KMS-11 (cell line): Measurements from ENCODE around the gene POR.
A peak's percentile ranks its signal among the peaks of the same experiment; 100 is the strongest.

Experiments
- H2AFZ ChIP-seq: fragments of 200-600 bp; sonication (generic); 2 replicates; pipeline ENCODE4 v1.6.1; 2016; ENCODE audit warnings: antibody characterized with exemption, mixed run types, low read depth
- H3K27ac ChIP-seq: fragments of 200-600 bp; sonication (generic); 2 replicates; pipeline ENCODE4 v1.6.1; 2016; ENCODE audit warnings: mild to moderate bottlenecking, mixed run types
- H3K27me3 ChIP-seq: fragments of 200-600 bp; sonication (generic); 2 replicates; pipeline ENCODE4 v1.6.1; 2017; ENCODE audit warnings: mild to moderate bottlenecking, low read depth, mixed run types, moderate library complexity; ENCODE audit not compliant: insufficient read depth
- H3K36me3 ChIP-seq: fragments of 200-600 bp; sonication (generic); 2 replicates; pipeline ENCODE4 v1.6.1; 2017; ENCODE audit warnings: mild to moderate bottlenecking, mixed run types; ENCODE audit not compliant: insufficient read depth
- H3K4me1 ChIP-seq: fragments of 200-600 bp; sonication (generic); 2 replicates; pipeline ENCODE4 v1.6.1; 2016; ENCODE audit warnings: mild to moderate bottlenecking, low read depth, mixed run types; ENCODE audit not compliant: poor library complexity, severe bottlenecking
- H3K4me2 ChIP-seq: fragments of 200-600 bp; sonication (generic); 2 replicates; pipeline ENCODE4 v1.7.0; 2016; ENCODE audit warnings: mild to moderate bottlenecking, mixed run types
- H3K4me3 ChIP-seq: fragments of 200-600 bp; sonication (generic); IDR thresholded peaks from 2 replicates; pipeline ENCODE4 v1.6.1; 2017; ENCODE audit warnings: low read depth, low read length, mixed read lengths; ENCODE audit not compliant: insufficient read depth
- H3K79me2 ChIP-seq: fragments of 200-600 bp; sonication (generic); 2 replicates; pipeline ENCODE4 v1.6.1; 2016; ENCODE audit warnings: low read depth, mixed run types; ENCODE audit not compliant: insufficient read depth
- H3K9ac ChIP-seq: fragments of 200-600 bp; sonication (generic); 2 replicates; pipeline ENCODE4 v1.6.1; 2016; ENCODE audit warnings: mild to moderate bottlenecking, mixed run types
- H4K20me1 ChIP-seq: fragments of 200-600 bp; sonication (generic); 2 replicates; pipeline ENCODE4 v1.6.1; 2016; ENCODE audit warnings: mild to moderate bottlenecking, mixed run types; ENCODE audit not compliant: insufficient read depth
- CTCF ChIP-seq: fragments of 200-600 bp; sonication (generic); conservative IDR thresholded peaks from 2 replicates; pipeline ENCODE4 v1.6.1; 2017; ENCODE audit warnings: low read depth, mild to moderate bottlenecking, antibody characterized with exemption, low read length, moderate library complexity, mixed read lengths

POR gene

GRCh38 chr7:75914655-75915415 lies at the start of gene POR:
Gene POR, plus strand, starts transcription at chr7:75915155. Its CDS starts 38,847 bp downstream, at chr7:75954002.
- H2AFZ ChIP-seq: peak within 1 kb of the TSS; percentile 77
- H4K20me1 ChIP-seq: no peaks in the 10 kb centered on the region; the same call in 1 of the 2 replicates
- peaks cover 14% of the 10 kb centered on the region; the same call in 1 of the 2 replicates for H3K79me2 ChIP-seq
- H3K4me3 ChIP-seq: no peak within 1 kb of the TSS
- no peaks in the 10 kb centered on the region for H3K27me3 ChIP-seq
- peak within 1 kb of the TSS; percentile 65 for H3K9ac ChIP-seq
- H3K4me2 ChIP-seq: peak within 1 kb of the TSS; percentile 74
- no peaks in the 10 kb centered on the region for H3K36me3 ChIP-seq
- peaks cover 16% of the 10 kb centered on the region for H3K4me1 ChIP-seq
- TF ChIP-seq CTCF: no peak
- H3K27ac ChIP-seq: peak within 1 kb of the TSS; percentile 45

- H3K27ac ChIP-seq: no peak overlapping the region
- H3K36me3 ChIP-seq: no peaks in the 10 kb centered on the region
- H4K20me1 ChIP-seq: no peaks in the 10 kb centered on the region
- no peaks in the 10 kb centered on the region for H3K79me2 ChIP-seq
- H3K4me2 ChIP-seq: peak overlapping the region; percentile 69
- H3K4me3 ChIP-seq: no peak overlapping the region
- H3K27me3 ChIP-seq: no peaks in the 10 kb centered on the region
- no peak for TF ChIP-seq CTCF
- H3K9ac ChIP-seq: no peak overlapping the region
- H2AFZ ChIP-seq: peak overlapping the region; percentile 22; the same call in 1 of the 2 replicates
- peaks cover 49% of the 10 kb centered on the region for H3K4me1 ChIP-seq
Measured at GRCh38 chr7:75866114-75866488, 48.9 kb upstream of the POR start.

GRCh38 chr7:75866489-75867389 lies 48.2 kb upstream of the POR start:
- Histone ChIP-seq H3K4me2 (peak overlapping the region; percentile 69), H3K27ac (peak overlapping the region; percentile 77), H2AFZ (peak overlapping the region; percentile 22), H3K36me3 (no peaks in the 10 kb centered on the region), H3K9ac (peak overlapping the region; percentile 48; the same call in 1 of the 2 replicates), H3K27me3 (no peaks in the 10 kb centered on the region), H3K79me2 (no peaks in the 10 kb centered on the region), H4K20me1 (no peaks in the 10 kb centered on the region), H3K4me1 (peaks cover 52% of the 10 kb centered on the region), H3K4me3 (no peak overlapping the region)
- peak; percentile 95 for TF ChIP-seq CTCF

- H3K9ac ChIP-seq: peak overlapping the region; percentile 48; the same call in 1 of the 2 replicates
Measured at GRCh38 chr7:75867390-75867717, 47.6 kb upstream of the POR start.

More at GRCh38 chr7:75867390-75867717, 47.6 kb upstream of the POR start:
- Histone ChIP-seq H4K20me1 (no peaks in the 10 kb centered on the region), H3K27me3 (no peaks in the 10 kb centered on the region), H2AFZ (peak overlapping the region; percentile 22), H3K79me2 (no peaks in the 10 kb centered on the region), H3K36me3 (no peaks in the 10 kb centered on the region), H3K4me3 (no peak overlapping the region), H3K27ac (peak overlapping the region; percentile 77), H3K4me1 (peaks cover 58% of the 10 kb centered on the region), H3K4me2 (peak overlapping the region; percentile 69)
- TF ChIP-seq CTCF: no peak
